GDM1 (cell line): ENCODE results near the gene CHCHD6.

ENCODE experiments used
- DNase-seq: peaks from one replicate; lab custom pipeline; 2025; lab: John Stamatoyannopoulos, UW

CHCHD6 gene

DNA sequence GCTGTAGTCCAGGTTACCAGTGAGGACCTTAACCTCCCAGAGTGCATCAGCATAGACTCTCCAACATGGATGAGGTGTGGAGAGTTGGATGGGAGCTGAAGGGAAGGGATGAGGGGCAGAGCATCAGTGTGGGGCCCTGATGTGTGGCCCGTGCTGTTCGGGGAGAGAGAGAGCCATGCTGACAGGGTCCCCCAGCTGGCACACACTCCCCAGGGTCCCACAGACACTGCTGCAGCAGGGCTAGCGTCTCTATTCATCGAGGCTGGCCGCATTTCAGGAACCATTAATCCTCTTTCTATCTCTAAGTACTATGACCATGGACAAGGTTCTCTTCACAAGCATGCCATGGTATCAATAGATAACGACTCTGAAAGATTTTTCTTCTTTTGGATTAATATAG, 192.9 kb downstream of the CHCHD6 start:
- DNase-seq: no peak

DNA sequence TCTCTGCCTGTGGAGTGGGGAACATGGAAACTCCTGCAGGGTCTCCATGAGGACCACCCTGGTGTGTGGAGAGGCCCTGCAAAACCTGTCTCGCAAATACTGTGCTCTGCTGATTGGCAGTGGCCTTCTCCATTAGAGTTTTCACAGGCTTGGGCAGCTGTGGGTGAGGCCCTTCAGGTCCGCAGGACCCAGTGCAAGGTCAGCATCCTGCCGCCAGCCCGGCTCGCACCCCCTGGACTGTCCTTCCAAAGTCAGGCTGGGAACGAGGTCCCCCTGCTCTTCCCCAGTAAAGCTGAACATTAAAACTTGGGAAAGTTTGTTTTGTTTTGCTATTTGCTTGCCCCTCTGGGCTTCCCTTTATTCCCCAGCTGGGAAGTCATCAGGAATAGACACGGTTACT, 193.9 kb downstream of the CHCHD6 start:
- DNase-seq: no peak

DNA sequence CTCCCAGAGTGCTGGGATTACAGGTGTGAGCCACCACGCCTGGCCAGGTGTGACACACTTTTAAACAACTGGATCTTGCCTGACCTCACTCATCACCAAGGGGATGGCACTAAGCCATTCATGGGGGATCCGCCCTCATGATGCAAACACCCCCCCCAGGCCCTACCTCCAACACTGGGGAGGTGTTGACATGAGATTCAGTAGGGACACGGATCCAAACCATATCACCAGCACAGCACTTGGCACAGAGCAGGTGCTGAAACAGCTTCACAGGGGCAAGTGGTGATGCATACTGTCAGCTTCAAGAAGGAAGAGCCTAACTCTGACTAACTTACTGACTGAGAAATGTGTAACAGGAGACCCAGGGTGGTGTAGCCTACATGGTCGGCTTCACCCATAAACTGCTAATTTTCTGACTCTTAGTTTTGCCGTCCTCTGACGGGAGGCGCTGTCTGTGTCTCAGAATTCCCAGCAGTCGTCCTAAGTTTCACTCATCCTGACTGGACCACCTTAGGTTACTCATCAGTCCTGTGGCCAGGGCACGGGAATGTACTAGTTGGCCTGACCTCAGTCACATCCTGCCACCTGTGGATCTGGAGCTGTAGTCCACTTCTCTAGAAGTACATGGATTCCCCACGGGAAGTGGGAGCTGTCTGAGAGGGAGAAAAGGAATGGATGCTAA, 197.0 kb downstream of the CHCHD6 start:
- DNase-seq: no peak

DNA sequence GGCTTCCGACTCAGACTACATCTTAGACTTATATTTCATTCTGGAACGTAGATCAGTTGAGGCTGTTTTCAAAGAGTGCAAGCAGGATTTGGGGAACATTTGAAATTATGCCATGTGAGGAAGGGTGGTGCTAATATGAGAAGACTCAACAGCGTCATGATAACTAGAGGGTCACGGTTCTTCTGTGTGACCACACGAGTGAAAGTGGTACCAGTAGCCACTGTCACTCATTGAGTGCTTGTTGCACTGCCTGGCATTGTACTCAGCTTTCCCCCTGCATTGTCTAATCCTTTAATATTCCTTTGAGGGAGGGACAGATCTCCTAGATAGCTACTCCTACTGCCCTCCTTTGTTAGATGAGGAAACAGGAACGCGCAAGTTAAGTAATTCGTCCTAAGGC, 197.6 kb downstream of the CHCHD6 start:
- DNase-seq: no peak

DNA sequence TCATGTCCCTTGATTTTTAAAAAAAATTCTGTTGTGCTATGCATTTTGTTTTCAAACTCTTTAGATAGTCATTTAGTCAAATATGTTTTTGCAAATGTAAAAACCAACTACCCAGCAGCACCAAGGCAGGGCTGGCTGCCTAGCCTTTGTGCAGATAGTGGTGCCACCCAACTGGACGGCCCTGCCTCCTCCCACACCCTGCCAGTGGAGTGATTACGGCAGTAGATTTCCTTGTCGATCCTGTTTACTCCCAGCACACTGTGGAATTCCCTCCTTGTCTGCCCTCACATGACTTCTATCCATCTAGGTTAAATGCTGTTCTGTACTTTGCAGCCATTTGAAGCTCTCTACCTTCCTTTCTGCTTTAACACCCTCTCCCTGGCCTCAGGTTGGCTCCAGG, 199.5 kb downstream of the CHCHD6 start:
- no peak for DNase-seq

DNA sequence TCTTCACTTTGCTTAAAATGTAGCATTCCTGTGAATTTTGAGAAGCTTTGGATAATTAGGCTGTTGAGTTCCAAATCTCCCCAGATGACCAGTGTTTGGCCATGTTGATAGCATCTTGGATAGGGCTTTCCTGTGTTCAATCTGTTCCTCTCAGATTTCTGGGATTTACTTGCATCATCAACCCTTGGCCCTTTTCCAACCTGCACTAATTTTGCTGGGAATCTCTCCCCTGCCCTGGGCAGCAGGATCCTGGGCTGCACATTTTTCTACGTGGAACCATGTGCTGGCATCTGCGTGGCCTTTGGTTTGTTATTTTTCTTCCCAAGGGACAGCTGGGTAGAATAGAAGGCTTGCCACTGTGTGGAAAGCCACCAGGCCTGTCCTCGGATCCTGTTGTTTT, 203.5 kb downstream of the CHCHD6 start:
- no peak for DNase-seq

GRCh38 chr3:126908752-126909275, 204.8 kb downstream of the CHCHD6 start:
- no peak for DNase-seq

DNA sequence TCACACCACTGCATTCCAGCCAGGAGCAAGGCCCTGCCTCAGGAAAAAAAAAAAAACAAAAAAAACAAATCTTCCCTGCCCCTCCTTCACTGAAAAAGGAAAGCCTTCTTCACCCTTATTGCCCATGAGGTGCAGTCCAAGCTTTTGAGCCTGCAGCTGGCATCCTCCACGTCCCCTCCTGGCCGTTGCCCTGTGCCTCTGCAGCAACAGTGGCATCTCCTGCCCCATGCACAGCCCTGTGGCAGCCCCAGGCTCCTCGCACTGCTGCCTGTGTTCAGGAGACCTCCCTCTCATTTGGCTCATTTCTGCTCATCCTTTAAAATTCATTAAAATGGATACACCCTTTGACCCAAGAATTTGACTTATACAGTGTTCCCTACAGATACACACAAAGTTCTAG, 206.2 kb downstream of the CHCHD6 start:
- no peak for DNase-seq

GRCh38 chr3:126911162-126912026, 207.4 kb downstream of the CHCHD6 start:
- DNase-seq: peak; percentile 56

- no peak for DNase-seq
Measured at GRCh38 chr3:126912027-126912422, 208.0 kb downstream of the CHCHD6 start.

- DNase-seq: no peak
Measured at GRCh38 chr3:126912491-126913195, 208.6 kb downstream of the CHCHD6 start.

DNA sequence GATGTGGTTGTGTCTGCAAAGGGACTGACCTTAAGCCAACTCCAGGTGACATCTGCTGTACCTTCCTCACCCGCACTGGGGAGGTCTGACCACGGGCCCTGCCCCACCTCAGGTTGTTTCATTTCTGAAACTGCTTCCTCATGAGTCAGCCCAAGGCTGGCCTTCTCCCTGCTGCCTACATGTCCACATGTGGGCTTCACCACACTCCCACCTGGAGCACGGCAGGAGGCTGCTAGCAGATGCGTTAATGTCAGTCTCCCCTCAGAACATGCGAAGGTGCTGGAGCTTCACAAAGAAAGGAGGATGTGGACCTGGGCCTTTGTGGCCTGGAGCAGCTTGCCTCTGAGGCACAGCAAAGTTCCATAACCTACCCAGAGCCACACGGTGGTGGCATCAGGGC, 209.5 kb downstream of the CHCHD6 start:
- DNase-seq: no peak

GRCh38 chr3:126914226-126914625, 210.2 kb downstream of the CHCHD6 start:
- DNase-seq: no peak

DNA sequence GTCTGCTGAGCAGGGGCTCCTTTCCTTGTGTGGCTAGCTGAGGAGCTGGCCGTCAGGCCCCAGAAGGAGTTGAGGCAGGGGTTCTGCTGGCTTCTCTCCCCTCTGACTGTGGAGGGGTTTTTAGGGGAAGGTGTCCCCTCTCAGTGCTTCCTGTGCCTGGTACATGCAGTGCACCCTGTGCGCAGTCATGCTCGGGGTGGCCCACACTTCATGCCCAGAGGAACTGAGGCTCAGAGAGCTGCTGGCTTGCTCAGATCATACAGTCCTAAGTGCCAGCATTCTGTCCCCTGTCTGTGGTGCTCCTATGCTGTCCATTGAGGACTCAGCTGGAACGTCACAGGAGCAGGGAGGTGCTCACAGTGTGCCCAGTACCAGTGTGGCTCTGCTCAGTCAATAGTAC, 211.0 kb downstream of the CHCHD6 start:
- DNase-seq: no peak

DNA sequence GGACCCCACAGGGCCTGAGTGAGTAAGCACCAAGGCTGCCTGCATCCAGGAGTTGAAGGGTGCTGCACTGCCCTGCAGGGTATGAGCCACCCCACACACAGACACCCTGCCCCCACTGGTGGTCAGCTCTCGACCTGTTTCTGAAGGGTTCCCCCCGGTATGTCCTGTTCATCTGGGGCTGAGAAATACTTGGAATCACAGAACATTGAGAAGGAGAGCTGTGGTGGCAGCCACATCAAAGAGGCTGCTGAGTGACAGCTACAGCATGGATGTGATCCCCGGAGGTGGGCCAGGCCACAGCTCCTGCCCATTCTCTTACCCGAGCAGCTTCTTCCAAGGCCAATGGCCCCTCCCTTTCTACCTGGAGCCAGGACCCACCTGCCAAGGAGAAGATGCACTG, 212.5 kb downstream of the CHCHD6 start:
- DNase-seq: no peak

DNA sequence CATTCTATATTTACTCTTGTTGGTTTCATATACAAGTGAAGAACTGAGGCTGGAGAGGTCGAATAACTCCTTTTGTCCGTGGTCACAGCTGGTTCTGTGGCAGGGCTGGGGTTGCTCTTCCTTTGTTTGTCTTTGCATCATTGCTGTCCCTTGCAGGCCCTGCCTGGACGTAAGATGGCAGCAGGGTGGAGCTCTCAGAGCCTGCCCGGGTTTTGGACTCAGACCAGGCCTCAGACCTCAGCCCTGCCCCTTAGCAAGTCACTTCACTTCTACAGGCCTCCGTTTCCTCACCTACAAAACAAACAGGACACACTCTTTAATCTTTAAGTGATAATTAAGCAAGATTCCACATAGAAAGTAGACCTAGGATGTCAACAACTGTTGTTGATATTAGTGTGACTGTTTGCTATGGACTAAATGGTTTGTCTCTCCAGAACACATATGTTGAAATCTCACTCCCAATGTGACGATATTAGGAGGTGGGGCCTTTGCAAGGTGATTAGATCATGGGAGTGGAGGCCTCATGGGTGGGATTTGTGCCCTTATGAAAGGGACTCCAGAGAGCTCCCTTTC, 213.3 kb downstream of the CHCHD6 start:
- no peak for DNase-seq

- DNase-seq: no peak
Measured at GRCh38 chr3:126918355-126918821, 214.3 kb downstream of the CHCHD6 start.

- no peak for DNase-seq
Measured at GRCh38 chr3:126921085-126921824, 217.2 kb downstream of the CHCHD6 start.

- DNase-seq: no peak
Measured at GRCh38 chr3:126922466-126922865, 218.4 kb downstream of the CHCHD6 start.

- no peak for DNase-seq
Measured at GRCh38 chr3:126923423-126923822, 219.4 kb downstream of the CHCHD6 start.

- DNase-seq: no peak
Measured at GRCh38 chr3:126923895-126924294, 219.9 kb downstream of the CHCHD6 start.
